HG03159 (cell line): ENCODE results near the gene DCAF6.
"Not testable (repeated sequence)": the region's sequence is repeated elsewhere in the genome, so short reads cannot be mapped to it uniquely, and the experiment has no call there.

ENCODE experiments used
- ATAC-seq: cut with Tn5 transposase; IDR thresholded peaks from one replicate; pipeline ENCODE4 v1.9.1; 2021; ENCODE audit warnings: mild to moderate bottlenecking, moderate library complexity; ENCODE audit not compliant: unreplicated experiment

DCAF6 gene

GRCh38 chr1:167923324-167924056 lies 13.0 kb upstream of the DCAF6 start:
- ATAC-seq = no peak

GRCh38 chr1:167924102-167924501 lies 12.4 kb upstream of the DCAF6 start:
- no peak for ATAC-seq

- ATAC-seq = no peak
Observed at GRCh38 chr1:167924543-167925231, 11.8 kb upstream of the DCAF6 start.

GRCh38 chr1:167926486-167926997 lies 9.9 kb upstream of the DCAF6 start:
- no peak for ATAC-seq

- ATAC-seq = no peak
Observed at GRCh38 chr1:167927046-167927754, 9.3 kb upstream of the DCAF6 start.

- no peak for ATAC-seq
Observed at GRCh38 chr1:167928457-167928852, 8.0 kb upstream of the DCAF6 start.

- ATAC-seq = not testable (repeated sequence)
Observed at GRCh38 chr1:167928919-167929318, 7.6 kb upstream of the DCAF6 start.

GRCh38 chr1:167929725-167930124 lies 6.8 kb upstream of the DCAF6 start:
- no peak for ATAC-seq

- no peak for ATAC-seq
Observed at GRCh38 chr1:167933788-167934187, 2.7 kb upstream of the DCAF6 start.

- no peak for ATAC-seq
Observed at GRCh38 chr1:167934426-167935215, 1.9 kb upstream of the DCAF6 start.

GRCh38 chr1:167935216-167936067 lies 1.0 kb upstream of the DCAF6 start:
- ATAC-seq = peak; percentile 16

GRCh38 chr1:167936930-167937708 lies 636 bp downstream of the DCAF6 start, which contains the start of gene MPC2:
Gene MPC2, minus strand, starts transcription at chr1:167937072. Its CDS starts 1,231 bp downstream, at chr1:167935841.
- peak; percentile 9 for ATAC-seq

GRCh38 chr1:167937709-167938010 lies 1.2 kb downstream of the DCAF6 start:
- no peak for ATAC-seq

GRCh38 chr1:167938080-167938636 lies 1.7 kb downstream of the DCAF6 start:
- no peak for ATAC-seq

GRCh38 chr1:167940264-167940663 lies 3.8 kb downstream of the DCAF6 start:
- ATAC-seq = no peak

GRCh38 chr1:167943541-167943940 lies 7.1 kb downstream of the DCAF6 start:
- no peak for ATAC-seq

GRCh38 chr1:167947733-167948132 lies 11.2 kb downstream of the DCAF6 start:
- no peak for ATAC-seq

- no peak for ATAC-seq
Observed at GRCh38 chr1:167949785-167950184, 13.3 kb downstream of the DCAF6 start.

GRCh38 chr1:167950569-167950968 lies 14.1 kb downstream of the DCAF6 start:
- no peak for ATAC-seq
